Gastroesophageal sphincter (tissue), 4 donors: ENCODE data around the gene ACAN. TPM values are rescaled to one million over a fixed set of nuclear protein-coding genes. Genes with fewer than 3 reads are reported as not detected.

Experiments used
- ATAC-seq: fragments of 150-250 bp; one replicate; pipeline ENCODE4 v1.9.1; 2016; ENCODE audit warnings: mild to moderate bottlenecking, moderate library complexity
- H3K27ac ChIP-seq, 4 donors: fragments of 200-600 bp; sonication (generic) in 3 of 4; 1 replicate in 3 of 4; 2 replicates in 1 of 4; pipeline ENCODE4 v1.5.1; 2016 to 2019
- H3K27me3 ChIP-seq: fragments of 200-600 bp; sonication (generic); one replicate; pipeline ENCODE4 v1.5.1; 2019
- H3K36me3 ChIP-seq, 2 donors: fragments of 200-600 bp; sonication (generic); one replicate each; pipeline ENCODE4 v1.5.1; 2019; ENCODE audit warnings: control low read depth in 1 of 2
- H3K4me1 ChIP-seq, 3 donors: fragments of 200-600 bp; sonication (generic); 1 replicate in 2 of 3; 2 replicates in 1 of 3; pipeline ENCODE4 v1.5.1; 2016 to 2019; ENCODE audit warnings: control low read depth in 2 of 3
- H3K4me3 ChIP-seq, 2 donors: fragments of 200-600 bp; sonication (generic); one replicate each; pipeline ENCODE4 v1.5.1; 2019; ENCODE audit warnings: mild to moderate bottlenecking in 1 of 2, moderate library complexity in 1 of 2
- H3K9me3 ChIP-seq, 3 donors: fragments of 200-600 bp; sonication (generic); one replicate each; pipeline ENCODE4 v1.5.1; 2017 to 2019; ENCODE audit warnings: control low read depth in 2 of 3
- EP300 ChIP-seq: sonication (generic); formaldehyde crosslinking; IDR thresholded peaks from one replicate; pipeline ENCODE4 v1.6.1; 2017; ENCODE audit warnings: antibody characterized with exemption, mild to moderate bottlenecking
- POLR2A ChIP-seq, 2 donors: fragments of 450-650 bp; IDR thresholded peaks; one replicate each; pipeline ENCODE4 v1.6.1; 2017; ENCODE audit warnings: antibody characterized with exemption in 2 of 2, mild to moderate bottlenecking in 2 of 2, moderate library complexity in 1 of 2
- POLR2AphosphoS5 ChIP-seq: sonication (generic); formaldehyde crosslinking; IDR thresholded peaks from one replicate; pipeline ENCODE4 v1.6.1; 2017; ENCODE audit warnings: antibody characterized with exemption
- WGBS, 2 donors: methylation state at CpG; one replicate each; pipeline ENCODE4 v1.1.5; 2018; ENCODE audit warnings: low coverage in 1 of 2; 5-methylcytosine and 5-hydroxymethylcytosine counted together
- total RNA-seq, 4 donors: library from RNA; depleted of rRNA; stranded (reverse); fragments of >200 nt; gene quantifications; one replicate each; pipeline ENCODE4 v1.1.0, GENCODE V29; 2016
- TF ChIP-seq, protein P1 (sequence below), 4 experiments: fragments of 200-600 bp in 2 of 4; fragments of 450-650 bp in 2 of 4; sonication (generic) in 1 of 4; IDR thresholded peaks; one replicate each; pipeline ENCODE4 v1.5.1; 2017 to 2019; ENCODE audit warnings: antibody characterized with exemption in 4 of 4, mild to moderate bottlenecking in 2 of 4, moderate library complexity in 2 of 4

ACAN gene
- total RNA-seq, 4 donors from 2014 or later: 0.04 to 0.17 (median 0.13) TPM; not detected in 1

DNA sequence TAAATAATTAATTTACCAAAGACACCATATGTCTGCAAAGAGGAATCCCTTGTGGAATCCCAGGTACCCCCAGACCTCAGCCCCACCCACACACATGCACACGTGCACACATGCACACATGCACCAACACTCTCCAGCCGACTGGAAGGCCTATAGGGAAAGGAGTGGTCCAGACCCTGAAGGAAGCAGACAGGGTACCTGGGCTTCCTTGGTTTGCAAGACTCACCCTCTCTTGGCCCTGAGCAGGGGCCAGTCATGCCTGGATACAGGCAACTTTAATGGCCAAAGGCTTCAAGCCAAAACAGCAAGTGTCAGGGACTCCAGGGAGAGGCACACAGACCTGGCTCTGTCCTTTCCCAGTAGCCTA, 101.0 kb downstream of the ACAN start:
- H3K36me3 ChIP-seq: peaks cover 0 to 91% of the 10 kb centered on the region in 2 donors
- TF ChIP-seq POLR2AphosphoS5: no peak
- TF ChIP-seq, protein P1, sequence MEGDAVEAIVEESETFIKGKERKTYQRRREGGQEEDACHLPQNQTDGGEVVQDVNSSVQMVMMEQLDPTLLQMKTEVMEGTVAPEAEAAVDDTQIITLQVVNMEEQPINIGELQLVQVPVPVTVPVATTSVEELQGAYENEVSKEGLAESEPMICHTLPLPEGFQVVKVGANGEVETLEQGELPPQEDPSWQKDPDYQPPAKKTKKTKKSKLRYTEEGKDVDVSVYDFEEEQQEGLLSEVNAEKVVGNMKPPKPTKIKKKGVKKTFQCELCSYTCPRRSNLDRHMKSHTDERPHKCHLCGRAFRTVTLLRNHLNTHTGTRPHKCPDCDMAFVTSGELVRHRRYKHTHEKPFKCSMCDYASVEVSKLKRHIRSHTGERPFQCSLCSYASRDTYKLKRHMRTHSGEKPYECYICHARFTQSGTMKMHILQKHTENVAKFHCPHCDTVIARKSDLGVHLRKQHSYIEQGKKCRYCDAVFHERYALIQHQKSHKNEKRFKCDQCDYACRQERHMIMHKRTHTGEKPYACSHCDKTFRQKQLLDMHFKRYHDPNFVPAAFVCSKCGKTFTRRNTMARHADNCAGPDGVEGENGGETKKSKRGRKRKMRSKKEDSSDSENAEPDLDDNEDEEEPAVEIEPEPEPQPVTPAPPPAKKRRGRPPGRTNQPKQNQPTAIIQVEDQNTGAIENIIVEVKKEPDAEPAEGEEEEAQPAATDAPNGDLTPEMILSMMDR (IDR thresholded peaks at IDR 0.05): no peak
- TF ChIP-seq EP300: no peak
- no peak for TF ChIP-seq POLR2A (IDR thresholded peaks at IDR 0.05)
- no peaks in the 10 kb centered on the region for H3K27me3 ChIP-seq
- no peak for ATAC-seq
- H3K4me3 ChIP-seq: no peak overlapping the region
- peaks cover 0 to 41% (median 16%) of the 10 kb centered on the region in 3 donors for H3K4me1 ChIP-seq
- peak overlapping the region in 1 of 4 donors; percentile 49 for H3K27ac ChIP-seq
- WGBS, 2 donors: 20 to 60% methylated on average over 1 of the region's 2 CpGs
- no peaks in the 10 kb centered on the region for H3K9me3 ChIP-seq

DNA sequence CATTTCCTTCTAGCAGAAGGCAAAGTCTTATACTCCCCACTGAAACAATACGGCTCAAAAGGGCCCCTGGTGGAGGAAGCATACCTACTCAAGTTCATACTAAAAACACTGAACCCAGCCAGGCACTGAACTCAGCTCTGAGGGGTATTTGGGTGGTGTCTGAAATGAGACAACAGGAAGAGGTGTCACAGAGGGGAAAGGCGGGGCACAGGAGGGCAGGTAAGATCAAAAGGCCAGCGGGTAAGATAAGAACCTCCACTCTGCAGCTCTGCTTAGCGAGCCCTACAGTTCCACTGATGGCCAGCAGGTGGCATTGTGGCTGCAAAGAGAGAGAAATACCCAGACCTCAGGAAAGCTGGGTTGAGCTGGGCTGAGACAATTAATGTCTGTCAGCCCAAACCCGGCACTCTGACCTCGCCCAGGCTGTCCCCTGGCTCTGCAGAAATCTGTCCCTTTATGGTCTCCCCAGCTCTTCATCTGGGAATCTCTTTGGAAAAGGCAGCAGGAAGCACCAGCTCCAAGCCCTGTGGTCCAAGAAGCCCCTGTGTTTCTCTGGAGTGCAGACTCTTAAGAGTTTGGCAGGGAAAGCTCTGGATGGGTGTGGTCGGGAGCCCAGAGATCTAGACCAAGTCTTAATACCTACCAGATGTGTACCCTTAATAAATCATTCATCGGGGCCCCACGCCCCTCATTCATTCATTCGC, 101.5 kb downstream of the ACAN start:
- WGBS, 2 donors: 6 to 16% methylated on average over 7 to 9 of the region's 10 CpGs
- H3K9me3 ChIP-seq: no peaks in the 10 kb centered on the region
- no peaks in the 10 kb centered on the region for H3K27me3 ChIP-seq
- TF ChIP-seq, protein P1 (IDR thresholded peaks at IDR 0.05): peak in 3 of 4 experiments; percentile 96 to 99 (median 98)
- TF ChIP-seq POLR2A (IDR thresholded peaks at IDR 0.05) (no peak), POLR2AphosphoS5 (peak; percentile 35), EP300 (no peak)
- no peak overlapping the region for H3K4me3 ChIP-seq
- peaks cover 0 to 46% (median 22%) of the 10 kb centered on the region in 3 donors for H3K4me1 ChIP-seq
- H3K36me3 ChIP-seq: peaks cover 0 to 91% of the 10 kb centered on the region in 2 donors
- peak; percentile 80 for ATAC-seq
- H3K27ac ChIP-seq: peak overlapping the region in 3 of 4 donors; percentile 44 to 49 (median 48)

DNA sequence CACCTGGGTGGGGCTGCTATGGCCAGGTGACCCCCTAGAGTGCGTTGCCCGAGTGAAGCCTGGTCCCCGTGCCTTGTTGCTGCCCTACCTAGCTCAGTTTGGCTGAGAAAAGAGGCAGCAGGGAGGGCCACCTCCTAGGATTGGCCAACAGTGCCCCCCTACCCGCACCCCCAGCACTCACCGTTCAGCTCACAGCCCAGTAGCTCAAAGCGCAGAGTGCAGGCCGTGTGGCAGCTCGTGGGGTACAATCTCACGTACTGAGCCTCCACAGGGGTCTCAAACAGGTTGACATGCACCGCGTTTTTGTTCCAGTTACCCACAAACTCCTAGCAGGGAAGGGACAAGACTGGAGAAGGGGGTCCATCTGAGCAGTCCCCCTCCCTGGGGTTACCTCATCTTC, 102.3 kb downstream of the ACAN start:
- no peak overlapping the region for H3K4me3 ChIP-seq
- H3K27ac ChIP-seq: peak overlapping the region in 3 of 4 donors; percentile 44 to 49 (median 48)
- ATAC-seq: no peak
- peaks cover 0 to 91% of the 10 kb centered on the region in 2 donors for H3K36me3 ChIP-seq
- no peaks in the 10 kb centered on the region for H3K9me3 ChIP-seq
- WGBS, 2 donors: no CpG with 5 or more reads among the region's 11 CpGs
- TF ChIP-seq, protein P1 (IDR thresholded peaks at IDR 0.05): no peak
- TF ChIP-seq EP300 (no peak), POLR2A (IDR thresholded peaks at IDR 0.05) (no peak), POLR2AphosphoS5 (no peak)
- H3K4me1 ChIP-seq: peaks cover 0 to 54% (median 29%) of the 10 kb centered on the region in 3 donors
- H3K27me3 ChIP-seq: no peaks in the 10 kb centered on the region

DNA sequence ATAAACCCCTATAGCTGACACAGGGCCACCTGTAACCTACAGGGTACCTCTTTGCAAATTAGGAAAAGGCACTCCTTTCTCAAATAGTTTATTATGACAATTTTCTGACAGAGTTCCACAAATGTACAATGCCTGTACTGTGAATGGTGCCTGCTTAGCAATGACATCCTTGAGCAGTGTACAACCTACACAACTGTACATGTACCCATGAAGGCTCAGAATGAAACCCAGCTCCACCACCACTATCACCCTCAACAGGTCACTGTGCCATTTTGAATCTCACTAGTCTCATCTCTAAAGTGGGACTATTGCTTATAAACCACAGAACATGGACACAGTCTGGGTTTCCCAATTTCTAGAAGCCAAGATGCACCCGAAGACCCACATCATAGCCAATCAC, 102.9 kb downstream of the ACAN start:
- ATAC-seq: no peak
- Histone ChIP-seq H3K9me3 (no peaks in the 10 kb centered on the region), H3K4me3 (no peak overlapping the region), H3K27ac (peak overlapping the region in 1 of 4 donors; percentile 49), H3K4me1 (peaks cover 0 to 60% (median 32%) of the 10 kb centered on the region in 3 donors), H3K36me3 (peaks cover 0 to 88% of the 10 kb centered on the region in 2 donors), H3K27me3 (no peaks in the 10 kb centered on the region)
- TF ChIP-seq, protein P1 (IDR thresholded peaks at IDR 0.05): no peak
- no peak for TF ChIP-seq POLR2AphosphoS5
- TF ChIP-seq EP300: no peak
- TF ChIP-seq POLR2A (IDR thresholded peaks at IDR 0.05): no peak
- WGBS, 2 donors: 100% methylated on average over 1 of the region's 1 CpG; no CpG with 5 or more reads in 1 of the 2 donors

DNA sequence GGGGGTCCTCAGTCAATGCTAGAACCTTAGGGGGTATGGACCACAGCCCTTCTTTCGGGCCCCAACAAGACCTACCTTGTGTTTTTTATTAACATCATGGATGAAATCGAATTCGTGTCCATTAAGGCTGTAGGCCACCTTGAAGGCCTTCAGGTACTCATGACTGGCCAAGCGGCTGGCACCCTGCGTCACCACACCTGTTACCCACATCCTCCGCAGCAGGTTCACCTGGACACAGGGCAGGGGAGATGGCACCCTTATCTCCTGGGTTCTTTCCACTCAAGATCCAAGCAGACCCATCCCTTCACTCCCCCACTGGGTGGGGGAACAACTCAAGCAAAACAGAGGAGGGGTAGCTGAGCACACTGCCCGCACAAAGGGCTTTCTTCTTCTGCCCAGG, 103.3 kb downstream of the ACAN start:
- no peak for TF ChIP-seq EP300
- TF ChIP-seq POLR2A (IDR thresholded peaks at IDR 0.05): no peak
- TF ChIP-seq, protein P1 (IDR thresholded peaks at IDR 0.05): no peak
- TF ChIP-seq POLR2AphosphoS5: no peak
- WGBS, 2 donors: 98% methylated on average over 5 of the region's 7 CpGs; no CpG with 5 or more reads in 1 of the 2 donors
- H3K27ac ChIP-seq: no peak overlapping the region
- H3K27me3 ChIP-seq: no peaks in the 10 kb centered on the region
- ATAC-seq: no peak
- no peak overlapping the region for H3K4me3 ChIP-seq
- no peaks in the 10 kb centered on the region for H3K9me3 ChIP-seq
- H3K36me3 ChIP-seq: peaks cover 0 to 84% of the 10 kb centered on the region in 2 donors
- peaks cover 0 to 64% (median 36%) of the 10 kb centered on the region in 3 donors for H3K4me1 ChIP-seq
